Ramos (cell line): ENCODE results near the gene MYEOV.

Source experiments
- in situ Hi-C: fragments of 300-500 bp; cut with MboI; formaldehyde crosslinking; loops from one replicate; pipeline ENCODE4 v1.14.3; 2022; ENCODE audit warnings: low sequenced_read_pairs; ENCODE audit not compliant: unreplicated experiment

Gene MYEOV

GRCh38 chr11:69335007-69335780 lies 41.2 kb downstream of the MYEOV start:
- in situ Hi-C loops = no loop called here

GRCh38 chr11:69335781-69336405 lies 41.9 kb downstream of the MYEOV start:
- in situ Hi-C loops = no loop called here

DNA sequence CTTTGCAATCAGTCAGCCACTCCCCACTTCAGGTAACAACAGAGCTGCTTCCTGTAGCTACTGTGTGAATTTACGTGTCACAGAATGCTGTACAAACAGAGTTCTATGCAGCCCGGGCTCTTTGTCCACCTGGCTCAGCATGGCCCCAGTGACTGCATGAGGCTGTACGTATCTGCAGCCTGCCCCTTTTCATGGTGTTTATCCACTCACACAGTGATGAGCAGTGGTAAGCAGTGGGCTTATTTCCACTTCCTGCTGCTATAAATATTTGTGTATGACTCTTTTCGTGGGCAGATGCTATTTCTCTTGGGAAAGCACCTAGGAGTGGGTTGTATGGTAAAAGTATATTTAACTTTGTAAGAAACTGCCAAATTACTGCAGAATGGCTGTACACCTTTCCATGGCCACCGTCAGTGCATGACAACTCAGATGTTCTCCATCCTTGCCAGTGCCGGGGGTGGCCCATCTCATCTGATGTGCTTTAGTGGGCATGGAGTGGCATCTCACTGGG lies 43.3 kb downstream of the MYEOV start:
- in situ Hi-C loops = no loop called here

GRCh38 chr11:69339041-69339733 lies 45.2 kb downstream of the MYEOV start:
- in situ Hi-C loops = no loop called here

GRCh38 chr11:69339983-69340565 lies 46.1 kb downstream of the MYEOV start:
- in situ Hi-C loops = no loop called here

DNA sequence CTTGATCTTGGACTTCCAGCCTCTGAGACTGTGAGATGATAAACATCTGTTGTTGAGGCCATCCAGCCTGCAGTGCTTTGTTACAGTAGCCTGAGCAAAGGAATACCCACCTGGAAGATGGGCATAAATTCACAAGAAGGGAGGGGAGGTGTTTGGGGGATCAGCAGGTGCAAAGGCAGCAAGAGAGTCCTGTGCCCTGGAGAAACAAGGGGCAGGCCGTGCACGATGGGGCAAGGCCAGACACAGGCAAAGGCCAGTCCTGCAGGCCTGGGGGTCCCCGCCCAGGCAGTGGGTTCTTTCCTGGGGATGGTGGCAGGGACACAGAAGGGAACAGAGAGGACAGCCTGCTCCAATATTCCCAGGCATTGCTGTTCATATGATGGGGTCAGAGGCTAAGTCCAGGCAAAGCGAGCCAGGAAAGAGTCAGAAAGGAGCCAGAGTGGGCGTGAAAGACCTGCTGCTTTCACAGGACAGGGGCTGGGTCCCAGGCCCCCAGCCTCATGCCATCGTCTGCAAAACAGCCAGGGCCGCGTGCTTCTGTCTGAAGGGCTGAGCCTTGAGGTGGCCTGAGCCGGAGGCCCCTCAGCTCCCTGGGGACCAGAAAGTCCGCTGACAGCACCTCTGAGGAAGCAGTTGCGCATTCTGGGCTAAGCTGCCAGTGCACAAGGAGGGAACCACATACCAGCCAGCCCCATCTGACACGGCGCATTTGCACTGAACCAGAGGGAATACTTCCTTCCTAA lies 48.8 kb downstream of the MYEOV start:
- in situ Hi-C loops = no loop called here

- in situ Hi-C loops = no loop called here
These were observed 49.7 kb downstream of the MYEOV start for GRCh38 chr11:69343401-69344321.

DNA sequence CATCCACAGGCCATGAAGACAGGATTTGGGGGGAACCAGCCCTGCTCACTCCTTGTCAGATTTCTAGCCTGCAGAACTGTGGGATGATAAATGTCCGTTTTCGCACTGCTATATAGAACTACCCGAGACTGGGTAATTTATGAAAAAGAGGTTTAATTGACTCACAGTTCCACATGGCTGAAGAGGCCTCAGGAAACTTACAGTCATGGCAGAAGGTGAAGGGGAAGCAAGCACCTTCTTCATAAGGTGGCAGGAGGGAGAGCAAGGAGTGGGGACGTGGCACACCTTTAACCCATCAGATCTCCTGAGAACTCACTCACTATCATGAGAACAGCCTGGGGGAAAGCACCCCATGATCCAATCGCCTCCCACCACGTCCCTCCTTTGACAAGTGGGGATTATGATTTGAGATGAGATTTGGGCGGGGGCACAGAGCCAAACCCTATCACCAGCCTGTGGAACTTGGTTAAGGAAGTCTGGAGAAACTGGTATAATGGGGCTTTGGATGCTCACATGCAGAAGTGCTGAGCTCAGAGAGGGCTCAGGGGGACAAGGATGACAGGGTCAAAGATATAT lies 50.7 kb downstream of the MYEOV start:
- in situ Hi-C loops = no loop called here
